Ovary (tissue), 3 donors: ENCODE data around the gene TBXA2R.

Experiments
- EP300 ChIP-seq: sonication (generic); formaldehyde crosslinking; IDR thresholded peaks from one replicate; pipeline ENCODE4 v1.6.1; 2017; ENCODE audit warnings: antibody characterized with exemption
- POLR2A ChIP-seq: fragments of 450-650 bp; IDR thresholded peaks from one replicate; pipeline ENCODE4 v1.6.1; 2017; ENCODE audit warnings: antibody characterized with exemption, mild to moderate bottlenecking, moderate library complexity
- TF ChIP-seq, protein P1 (sequence below), 3 donors: fragments of 450-650 bp in 2 of 3; fragments of 200-600 bp in 1 of 3; IDR thresholded peaks; one replicate each; pipeline versions ENCODE4 v1.5.1 to v1.8.0; 2016 to 2022; ENCODE audit warnings: antibody characterized with exemption in 3 of 3, mild to moderate bottlenecking in 1 of 3
- donor health status: DM: no; HTN: no; CAD: no.

DNA sequence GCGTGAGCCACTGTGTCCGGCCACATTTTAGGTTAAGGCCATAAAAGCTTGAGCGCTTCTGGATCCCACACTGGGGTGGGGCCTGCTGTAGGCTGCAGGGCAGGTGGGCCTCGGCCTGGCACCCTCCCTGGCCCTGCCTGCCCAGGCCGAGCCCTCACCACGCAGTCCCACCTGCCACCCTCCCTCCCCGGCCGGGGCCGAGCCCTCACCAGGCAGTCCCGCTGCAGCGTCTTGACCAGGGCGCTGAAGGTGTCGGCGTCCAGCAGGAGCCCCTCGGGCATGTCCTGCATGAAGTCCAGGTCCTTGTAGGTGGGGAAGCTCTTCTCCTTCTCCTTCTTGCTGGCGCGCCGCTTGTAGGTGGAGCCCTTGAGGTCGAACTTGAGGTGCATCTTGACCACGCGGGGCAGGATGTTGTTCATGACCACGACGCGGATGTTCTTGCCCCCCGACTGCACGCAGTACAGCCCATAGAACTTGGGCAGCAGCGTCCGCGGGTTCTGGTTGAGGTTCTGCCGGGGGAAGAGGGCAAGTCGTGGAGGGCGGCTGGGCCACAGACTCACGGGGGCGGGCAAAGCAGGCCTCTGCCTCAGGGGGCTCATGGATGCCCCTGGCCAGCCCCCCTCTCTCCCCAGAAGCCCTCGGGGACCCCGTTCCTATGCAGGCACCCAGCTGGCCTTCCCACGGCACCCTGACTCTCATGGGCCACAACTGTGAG is 46.6 kb upstream of the TBXA2R start:
- TF ChIP-seq, protein P1, sequence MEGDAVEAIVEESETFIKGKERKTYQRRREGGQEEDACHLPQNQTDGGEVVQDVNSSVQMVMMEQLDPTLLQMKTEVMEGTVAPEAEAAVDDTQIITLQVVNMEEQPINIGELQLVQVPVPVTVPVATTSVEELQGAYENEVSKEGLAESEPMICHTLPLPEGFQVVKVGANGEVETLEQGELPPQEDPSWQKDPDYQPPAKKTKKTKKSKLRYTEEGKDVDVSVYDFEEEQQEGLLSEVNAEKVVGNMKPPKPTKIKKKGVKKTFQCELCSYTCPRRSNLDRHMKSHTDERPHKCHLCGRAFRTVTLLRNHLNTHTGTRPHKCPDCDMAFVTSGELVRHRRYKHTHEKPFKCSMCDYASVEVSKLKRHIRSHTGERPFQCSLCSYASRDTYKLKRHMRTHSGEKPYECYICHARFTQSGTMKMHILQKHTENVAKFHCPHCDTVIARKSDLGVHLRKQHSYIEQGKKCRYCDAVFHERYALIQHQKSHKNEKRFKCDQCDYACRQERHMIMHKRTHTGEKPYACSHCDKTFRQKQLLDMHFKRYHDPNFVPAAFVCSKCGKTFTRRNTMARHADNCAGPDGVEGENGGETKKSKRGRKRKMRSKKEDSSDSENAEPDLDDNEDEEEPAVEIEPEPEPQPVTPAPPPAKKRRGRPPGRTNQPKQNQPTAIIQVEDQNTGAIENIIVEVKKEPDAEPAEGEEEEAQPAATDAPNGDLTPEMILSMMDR (IDR thresholded peaks at IDR 0.05) = no peak
- TF ChIP-seq POLR2A (no peak), EP300 (no peak)
